ENCODE measurements around the gene P4HB.

The P4HB gene

GRCh38 chr17:81859906-81860755 is at the start of gene P4HB:
Gene P4HB, minus strand, starts transcription at chr17:81860535. Its CDS starts 64 bp downstream, at chr17:81860471.
- peak in 2 of 56 donors; percentile 100 for DNase-seq

- no peak for DNase-seq
Measured at GRCh38 chr17:81909231-81909630, 48.9 kb upstream of the P4HB start.

GRCh38 chr17:81908793-81909192 is 48.5 kb upstream of the P4HB start:
- no peak for DNase-seq

GRCh38 chr17:81907219-81908145 is 47.1 kb upstream of the P4HB start:
- DNase-seq = no peak

GRCh38 chr17:81906476-81907218 is 46.3 kb upstream of the P4HB start:
- DNase-seq = no peak

- DNase-seq = no peak
Measured at GRCh38 chr17:81905993-81906392, 45.7 kb upstream of the P4HB start.

- DNase-seq = no peak
Measured at GRCh38 chr17:81905424-81905875, 45.1 kb upstream of the P4HB start.

- no peak for DNase-seq
Measured at GRCh38 chr17:81904600-81905423, 44.5 kb upstream of the P4HB start.

GRCh38 chr17:81903896-81904599 is 43.7 kb upstream of the P4HB start:
- no peak for DNase-seq

- no peak for DNase-seq
Measured at GRCh38 chr17:81903415-81903831, 43.1 kb upstream of the P4HB start.

GRCh38 chr17:81902653-81903414 is 42.5 kb upstream of the P4HB start:
- peak in 1 of 56 donors; percentile 18 for DNase-seq

- peak in 8 of 56 donors; percentile 9 to 52 (median 30) for DNase-seq
Measured at GRCh38 chr17:81902023-81902652, 41.8 kb upstream of the P4HB start, which contains the start of gene NPB. Gene NPB, plus strand, starts transcription at chr17:81902238. Its CDS starts 40 bp downstream, at chr17:81902278.

GRCh38 chr17:81901167-81902022 is 41.1 kb upstream of the P4HB start:
- no peak for DNase-seq

GRCh38 chr17:81900181-81900820 is 40.0 kb upstream of the P4HB start:
- no peak for DNase-seq

- no peak for DNase-seq
Measured at GRCh38 chr17:81899514-81900166, 39.3 kb upstream of the P4HB start.

- DNase-seq = no peak
Measured at GRCh38 chr17:81898885-81899284, 38.5 kb upstream of the P4HB start.
